HCT116 (cell line): Measurements from ENCODE around the gene ALDH3A1.

Experiments
- CTCF ChIP-seq, 3 experiments: fragments of 200-600 bp in 1 of 3; sonication (generic) in 1 of 3; IDR thresholded peaks in 2 of 3; conservative IDR thresholded peaks in 1 of 3; 2 replicates each; pipeline ENCODE4 v1.5.1; 2012 to 2017; ENCODE audit warnings: low read depth in 2 of 3, low read length in 2 of 3, antibody characterized with exemption in 1 of 3, borderline replicate concordance in 1 of 3, control low read depth in 1 of 3, mild to moderate bottlenecking in 1 of 3, mixed read lengths in 1 of 3, mixed run types in 1 of 3, moderate library complexity in 1 of 3; ENCODE audit not compliant: insufficient read depth in 1 of 3
- POLR2A ChIP-seq: IDR thresholded peaks from 2 replicates; pipeline ENCODE4 v1.7.0; 2011; ENCODE audit warnings: borderline replicate concordance; ENCODE audit not compliant: insufficient read depth, insufficient read length; ENCODE audit errors: extremely low read depth
- POLR2AphosphoS5 ChIP-seq: IDR thresholded peaks from 2 replicates; pipeline ENCODE4 v1.6.1; 2011; ENCODE audit warnings: mild to moderate bottlenecking, low read depth, low read length, moderate library complexity

- TF ChIP-seq POLR2AphosphoS5: no peak
- TF ChIP-seq CTCF (IDR thresholded peaks at IDR 0.05 in 2 of 3, conservative IDR thresholded peaks at IDR 0.05 in 1 of 3; ENCODE audit: borderline replicate concordance in 1 of 3, insufficient read depth in 1 of 3, low read depth in 2 of 3, low read length in 2 of 3): no peak
- no peak for TF ChIP-seq POLR2A
Measured at GRCh38 chr17:19750835-19751234, 2.7 kb upstream of the ALDH3A1 start.
